ENCODE measurements around the gene A1BG.

Gene A1BG

GRCh38 chr19:58352760-58353671 is at the start of gene A1BG:
TSS of gene A1BG (minus strand) at chr19:58353492. CDS start at chr19:58353437, 55 bp downstream.
- no peak for DNase-seq (ENCODE audit: low read depth)

- DNase-seq (ENCODE audit: low read depth) = no peak
Observed at GRCh38 chr19:58401840-58402421, 48.6 kb upstream of the A1BG start.

GRCh38 chr19:58400916-58401839 is 47.9 kb upstream of the A1BG start:
- DNase-seq (ENCODE audit: low read depth) = peak; percentile 96

GRCh38 chr19:58400316-58400915 is 47.1 kb upstream of the A1BG start:
- no peak for DNase-seq (ENCODE audit: low read depth)

- DNase-seq (ENCODE audit: low read depth) = no peak
Observed at GRCh38 chr19:58399903-58400302, 46.6 kb upstream of the A1BG start.

GRCh38 chr19:58398545-58398944 is 45.3 kb upstream of the A1BG start:
- DNase-seq (ENCODE audit: low read depth) = no peak

- no peak for DNase-seq (ENCODE audit: low read depth)
Observed at GRCh38 chr19:58398087-58398486, 44.8 kb upstream of the A1BG start.

GRCh38 chr19:58397533-58398037 is 44.3 kb upstream of the A1BG start:
- no peak for DNase-seq (ENCODE audit: low read depth)

- no peak for DNase-seq (ENCODE audit: low read depth)
Observed at GRCh38 chr19:58396691-58397532, 43.6 kb upstream of the A1BG start.

GRCh38 chr19:58395979-58396627 is 42.8 kb upstream of the A1BG start:
- DNase-seq (ENCODE audit: low read depth) = no peak

GRCh38 chr19:58395220-58395978 is 42.1 kb upstream of the A1BG start, which contains the start of gene RNF225:
TSS of gene RNF225 (plus strand) at chr19:58395656. CDS start at chr19:58396090, 434 bp downstream.
- no peak for DNase-seq (ENCODE audit: low read depth)

- no peak for DNase-seq (ENCODE audit: low read depth)
Observed at GRCh38 chr19:58394821-58395219, 41.5 kb upstream of the A1BG start.

GRCh38 chr19:58393725-58394033 is 40.4 kb upstream of the A1BG start:
- DNase-seq (ENCODE audit: low read depth) = no peak

- no peak for DNase-seq (ENCODE audit: low read depth)
Observed at GRCh38 chr19:58392945-58393724, 39.8 kb upstream of the A1BG start.

GRCh38 chr19:58388175-58388526 is 34.9 kb upstream of the A1BG start:
- DNase-seq (ENCODE audit: low read depth) = no peak

GRCh38 chr19:58387338-58388174 is 34.3 kb upstream of the A1BG start:
- no peak for DNase-seq (ENCODE audit: low read depth)

GRCh38 chr19:58386576-58387337 is 33.5 kb upstream of the A1BG start, which contains the start of gene RPS5:
TSS of gene RPS5 (plus strand) at chr19:58387269. CDS start at chr19:58388138, 869 bp downstream.
- peak; percentile 98 for DNase-seq (ENCODE audit: low read depth)
